ENCODE measurements around the gene CADPS.

CADPS gene

DNA sequence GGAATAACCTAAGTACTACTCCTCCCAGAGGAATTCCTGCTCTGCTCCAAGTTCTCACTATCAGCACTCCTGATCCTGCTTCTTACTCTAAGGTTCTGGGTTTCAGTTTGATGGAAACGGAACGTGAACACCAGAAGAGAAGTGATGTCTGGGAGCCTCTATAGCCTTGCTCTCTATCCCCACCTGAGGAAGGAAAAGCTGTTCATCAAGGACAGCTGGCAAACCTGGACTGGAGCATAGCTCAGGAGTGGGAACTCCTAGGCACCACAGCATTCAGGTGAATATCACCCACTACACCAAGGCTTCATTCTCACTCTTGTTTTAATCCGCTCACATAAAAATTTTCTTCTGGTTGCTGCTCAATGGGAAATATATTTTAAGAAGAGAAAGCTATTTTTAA lies 13.0 kb upstream of the CADPS start:
- no peak overlapping the region for H3K27ac ChIP-seq
- TF ChIP-seq, protein P1, sequence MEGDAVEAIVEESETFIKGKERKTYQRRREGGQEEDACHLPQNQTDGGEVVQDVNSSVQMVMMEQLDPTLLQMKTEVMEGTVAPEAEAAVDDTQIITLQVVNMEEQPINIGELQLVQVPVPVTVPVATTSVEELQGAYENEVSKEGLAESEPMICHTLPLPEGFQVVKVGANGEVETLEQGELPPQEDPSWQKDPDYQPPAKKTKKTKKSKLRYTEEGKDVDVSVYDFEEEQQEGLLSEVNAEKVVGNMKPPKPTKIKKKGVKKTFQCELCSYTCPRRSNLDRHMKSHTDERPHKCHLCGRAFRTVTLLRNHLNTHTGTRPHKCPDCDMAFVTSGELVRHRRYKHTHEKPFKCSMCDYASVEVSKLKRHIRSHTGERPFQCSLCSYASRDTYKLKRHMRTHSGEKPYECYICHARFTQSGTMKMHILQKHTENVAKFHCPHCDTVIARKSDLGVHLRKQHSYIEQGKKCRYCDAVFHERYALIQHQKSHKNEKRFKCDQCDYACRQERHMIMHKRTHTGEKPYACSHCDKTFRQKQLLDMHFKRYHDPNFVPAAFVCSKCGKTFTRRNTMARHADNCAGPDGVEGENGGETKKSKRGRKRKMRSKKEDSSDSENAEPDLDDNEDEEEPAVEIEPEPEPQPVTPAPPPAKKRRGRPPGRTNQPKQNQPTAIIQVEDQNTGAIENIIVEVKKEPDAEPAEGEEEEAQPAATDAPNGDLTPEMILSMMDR (conservative IDR thresholded peaks at IDR 0.05): no peak
- no peak for TF ChIP-seq ZFX (IDR thresholded peaks at IDR 0.05)

DNA sequence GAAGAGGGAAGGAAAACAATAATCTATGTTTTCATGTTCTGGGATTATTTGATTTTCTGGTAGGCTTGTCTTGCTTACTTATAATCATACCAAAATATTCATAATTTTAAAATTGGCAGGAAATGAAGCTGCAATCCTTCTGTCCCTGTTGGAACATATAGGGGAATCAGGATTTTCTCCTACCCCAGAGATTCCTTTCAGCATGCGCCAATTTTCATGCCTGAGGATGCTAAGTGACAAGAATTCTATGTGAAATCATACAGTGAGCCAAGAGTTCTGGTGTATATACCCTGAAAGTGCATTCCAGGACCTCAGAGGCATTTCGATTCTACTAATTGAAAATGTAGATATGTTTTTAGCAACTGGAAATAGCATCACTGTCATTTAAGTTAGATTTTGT lies 9.9 kb upstream of the CADPS start:
- no peak overlapping the region for H3K27ac ChIP-seq
- TF ChIP-seq, protein P1 (conservative IDR thresholded peaks at IDR 0.05): no peak
- no peak for TF ChIP-seq ZFX (IDR thresholded peaks at IDR 0.05)

GRCh38 chr3:62884096-62884870 lies 9.1 kb upstream of the CADPS start:
- H3K27ac ChIP-seq: no peak overlapping the region
- TF ChIP-seq, protein P1 (conservative IDR thresholded peaks at IDR 0.05): no peak
- TF ChIP-seq ZFX (IDR thresholded peaks at IDR 0.05): no peak

DNA sequence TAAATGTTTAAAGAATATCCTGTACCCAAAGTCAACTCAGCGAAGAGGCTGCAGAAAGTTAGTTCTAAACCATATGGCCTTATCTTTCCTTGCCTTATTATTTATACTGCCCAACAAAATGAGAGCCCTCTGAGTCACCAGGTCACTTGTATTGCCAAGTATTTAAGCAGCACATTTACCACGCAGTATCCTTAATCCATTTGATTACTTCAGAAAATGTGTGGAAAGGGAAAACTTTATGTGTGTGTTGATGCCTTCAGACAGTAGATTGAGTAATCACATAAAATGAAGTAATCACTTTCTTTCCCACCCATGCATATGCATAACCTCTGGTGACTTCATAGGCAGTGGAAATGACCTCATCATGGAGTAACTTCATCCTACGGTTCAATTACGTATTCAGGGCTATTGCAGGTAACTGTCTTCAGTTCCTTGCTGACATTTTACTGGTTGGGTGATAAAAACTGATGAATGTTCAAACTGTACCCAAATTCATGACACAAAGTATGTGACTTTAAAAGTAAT lies 7.5 kb upstream of the CADPS start:
- no peak overlapping the region for H3K27ac ChIP-seq
- TF ChIP-seq ZFX (IDR thresholded peaks at IDR 0.05): no peak

DNA sequence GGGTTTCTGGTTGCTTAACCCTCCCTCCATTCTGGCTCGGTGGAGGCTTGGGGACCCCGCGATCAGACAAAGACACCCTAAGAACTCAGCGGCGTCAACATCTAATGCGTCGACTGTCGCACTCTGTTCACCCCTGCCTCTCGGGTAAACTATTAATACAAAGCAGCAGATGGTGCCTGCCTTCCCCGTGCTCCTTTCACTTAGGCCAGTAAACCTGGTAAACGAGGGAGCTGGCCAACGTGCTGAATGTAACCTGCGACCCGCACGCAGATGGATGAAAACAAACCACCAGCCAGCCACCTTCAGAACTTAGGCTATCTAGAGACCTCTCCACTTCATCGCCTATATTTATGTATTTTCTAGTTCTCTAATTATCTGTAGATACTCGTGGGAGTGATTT lies 848 bp upstream of the CADPS start:
- no peak overlapping the region for H3K27ac ChIP-seq
- no peak for TF ChIP-seq ZFX (IDR thresholded peaks at IDR 0.05)
- TF ChIP-seq, protein P1 (conservative IDR thresholded peaks at IDR 0.05): no peak

DNA sequence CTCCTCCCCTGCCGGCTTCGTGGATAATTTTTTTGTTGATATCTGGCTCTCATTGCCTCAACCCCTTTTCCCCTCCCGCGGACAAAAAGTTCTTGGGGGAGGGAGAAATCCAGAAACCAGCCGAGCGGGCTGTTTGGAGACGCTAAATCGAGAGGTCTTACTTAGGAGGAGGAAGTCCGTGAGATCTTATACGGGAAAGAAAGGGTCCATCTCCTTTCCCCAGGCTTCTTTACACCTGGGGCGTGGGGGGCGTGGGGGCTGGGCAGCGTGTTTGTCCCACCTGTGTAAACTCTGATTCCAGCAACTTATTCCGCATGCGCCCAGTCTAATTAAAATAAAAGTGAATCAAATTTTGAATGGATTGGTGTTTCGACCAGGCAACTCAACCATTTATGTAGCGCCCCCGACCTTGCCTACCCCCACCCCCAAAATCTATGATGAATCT lies 364 bp upstream of the CADPS start:
- TF ChIP-seq, protein P1 (conservative IDR thresholded peaks at IDR 0.05): no peak
- no peak for TF ChIP-seq ZFX (IDR thresholded peaks at IDR 0.05)
- H3K27ac ChIP-seq: no peak overlapping the region

DNA sequence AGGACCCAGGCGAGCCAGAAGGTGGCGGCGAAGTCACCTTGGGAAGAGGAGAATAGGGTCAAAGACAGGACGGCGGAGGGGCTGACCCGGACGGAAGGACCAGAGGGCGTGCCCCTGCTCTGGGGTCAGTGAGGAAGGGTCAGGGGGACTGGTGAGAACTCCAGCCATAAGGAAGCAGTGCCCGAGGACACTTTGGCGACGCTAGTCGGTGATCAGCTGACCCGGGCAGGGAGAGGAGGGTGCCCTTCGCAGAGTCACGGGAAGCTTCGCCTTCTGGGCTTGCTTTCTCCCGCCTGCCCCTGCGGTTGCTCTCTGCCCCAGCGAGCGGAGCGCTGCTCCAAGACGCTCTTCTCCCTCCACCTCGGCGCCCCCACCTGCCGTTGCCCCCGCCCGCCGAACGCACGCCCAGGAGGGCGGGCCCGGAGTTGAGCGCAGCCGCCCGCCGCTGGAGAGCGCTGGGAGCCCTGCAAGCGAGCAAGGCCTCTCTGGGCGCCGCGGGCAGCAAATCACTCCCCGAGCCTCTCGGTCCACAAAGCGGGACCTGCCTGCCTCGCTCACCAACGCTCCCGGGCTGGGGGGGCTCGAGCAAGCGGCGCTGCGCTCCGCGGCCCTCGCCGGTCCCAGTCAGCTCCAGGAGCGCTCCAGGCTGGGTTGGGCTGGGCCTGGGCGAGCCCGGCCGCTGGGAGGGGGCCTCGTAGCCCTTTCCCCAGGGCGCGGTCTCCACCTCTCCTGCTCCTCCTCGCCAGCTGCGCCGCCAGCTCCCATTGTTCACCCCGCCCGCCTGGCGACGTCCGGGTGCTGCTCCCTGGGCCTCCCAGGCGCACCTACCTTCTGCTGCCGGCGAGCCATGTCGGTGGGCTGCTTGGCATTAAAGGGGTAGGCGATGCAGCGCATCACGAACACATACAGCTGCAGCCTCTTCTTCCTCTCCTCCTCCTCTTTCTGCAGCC lies 1.2 kb downstream of the CADPS start:
- no peak overlapping the region for H3K27ac ChIP-seq
- TF ChIP-seq, protein P1 (conservative IDR thresholded peaks at IDR 0.05): peak; percentile 7; the same call in 1 of the 2 replicates
- TF ChIP-seq ZFX (IDR thresholded peaks at IDR 0.05): no peak
